ENCODE results near the gene MYO6. TPM values are rescaled to one million over a fixed set of nuclear protein-coding genes. Genes with fewer than 3 reads are reported as not detected.

Gene MYO6
- polyA plus RNA-seq, 1 donor (not counting 4 experiments of a cell fraction or from before 2014, with no cell fraction given), result 24.5 TPM

DNA sequence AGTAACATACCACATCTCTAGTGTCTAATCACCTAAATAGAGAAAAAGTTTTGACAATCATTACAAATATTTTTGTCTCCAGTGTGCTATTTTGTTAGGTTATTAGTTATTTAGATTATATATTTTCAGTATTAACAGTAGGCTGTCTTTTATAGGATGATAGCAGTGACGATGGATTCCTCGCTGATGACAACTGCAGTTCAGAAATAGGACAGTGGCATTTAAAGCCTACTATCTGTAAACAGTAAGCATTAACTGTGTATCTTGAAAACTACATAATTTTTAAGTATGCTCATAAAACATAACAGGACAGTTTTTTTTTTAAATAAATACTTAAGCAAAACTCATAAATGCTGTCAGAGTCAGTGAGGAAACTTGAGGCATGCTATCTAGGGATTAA is 37.9 kb upstream of the MYO6 start:
- TF ChIP-seq EZH2 (IDR thresholded peaks at IDR 0.05; ENCODE audit: low read length), result no peak
- TF ChIP-seq, protein P1, sequence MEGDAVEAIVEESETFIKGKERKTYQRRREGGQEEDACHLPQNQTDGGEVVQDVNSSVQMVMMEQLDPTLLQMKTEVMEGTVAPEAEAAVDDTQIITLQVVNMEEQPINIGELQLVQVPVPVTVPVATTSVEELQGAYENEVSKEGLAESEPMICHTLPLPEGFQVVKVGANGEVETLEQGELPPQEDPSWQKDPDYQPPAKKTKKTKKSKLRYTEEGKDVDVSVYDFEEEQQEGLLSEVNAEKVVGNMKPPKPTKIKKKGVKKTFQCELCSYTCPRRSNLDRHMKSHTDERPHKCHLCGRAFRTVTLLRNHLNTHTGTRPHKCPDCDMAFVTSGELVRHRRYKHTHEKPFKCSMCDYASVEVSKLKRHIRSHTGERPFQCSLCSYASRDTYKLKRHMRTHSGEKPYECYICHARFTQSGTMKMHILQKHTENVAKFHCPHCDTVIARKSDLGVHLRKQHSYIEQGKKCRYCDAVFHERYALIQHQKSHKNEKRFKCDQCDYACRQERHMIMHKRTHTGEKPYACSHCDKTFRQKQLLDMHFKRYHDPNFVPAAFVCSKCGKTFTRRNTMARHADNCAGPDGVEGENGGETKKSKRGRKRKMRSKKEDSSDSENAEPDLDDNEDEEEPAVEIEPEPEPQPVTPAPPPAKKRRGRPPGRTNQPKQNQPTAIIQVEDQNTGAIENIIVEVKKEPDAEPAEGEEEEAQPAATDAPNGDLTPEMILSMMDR (optimal IDR thresholded peaks at IDR 0.05 in 1 of 3, IDR thresholded peaks at IDR 0.05 in 1 of 3, conservative IDR thresholded peaks at IDR 0.05 in 1 of 3; ENCODE audit: extremely low read depth in 1 of 3, insufficient read depth in 2 of 3, low read length in 3 of 3), result no peak
- H2AFZ ChIP-seq (ENCODE audit: control insufficient read depth, low read length), result no peak overlapping the region
- no peaks in the 10 kb centered on the region for H3K4me1 ChIP-seq (ENCODE audit: control insufficient read depth, extremely low read depth, insufficient read depth, low read length)
- H3K27ac ChIP-seq (ENCODE audit: control insufficient read depth, insufficient read depth, low read length), result no peak overlapping the region
- no peaks in the 10 kb centered on the region for H3K9me3 ChIP-seq (ENCODE audit: control insufficient read depth, low read depth, low read length)
- FAIRE-seq (no peak), DNase-seq (ENCODE audit: low read depth, low spot score) (no peak)
- no peaks in the 10 kb centered on the region for H3K79me2 ChIP-seq (ENCODE audit: control insufficient read depth, insufficient read depth, low read length)
- dilution Hi-C loops (cut with MboI; ENCODE audit: extremely low pct_ligation_motif_present, low sequenced_read_pairs), result no loop called here
- no peaks in the 10 kb centered on the region for H3K9me1 ChIP-seq (ENCODE audit: control insufficient read depth, extremely low read depth, insufficient read depth, low read length)
- H3K4me2 ChIP-seq (ENCODE audit: control insufficient read depth, extremely low read depth, insufficient read depth, low read depth, low read length), result no peak overlapping the region
- H3K9ac ChIP-seq (ENCODE audit: control insufficient read depth, extremely low read depth, insufficient read depth, low read length), result no peak overlapping the region
- H3K27me3 ChIP-seq (ENCODE audit: control insufficient read depth, extremely low read depth, insufficient read depth, low read length), result no peaks in the 10 kb centered on the region
- peaks cover 5 to 11% of the 10 kb centered on the region in 2 experiments for H3K36me3 ChIP-seq (ENCODE audit: control insufficient read depth in 2 of 2, extremely low read depth in 1 of 2, insufficient read depth in 2 of 2, low read length in 2 of 2)
- no peaks in the 10 kb centered on the region for H4K20me1 ChIP-seq (ENCODE audit: control insufficient read depth, extremely low read depth, insufficient read depth, low read length)
- no peak overlapping the region for H3K4me3 ChIP-seq (ENCODE audit: control insufficient read depth in 2 of 3, extremely low read depth in 1 of 3, insufficient read depth in 2 of 3, low read depth in 1 of 3, low read length in 3 of 3)

DNA sequence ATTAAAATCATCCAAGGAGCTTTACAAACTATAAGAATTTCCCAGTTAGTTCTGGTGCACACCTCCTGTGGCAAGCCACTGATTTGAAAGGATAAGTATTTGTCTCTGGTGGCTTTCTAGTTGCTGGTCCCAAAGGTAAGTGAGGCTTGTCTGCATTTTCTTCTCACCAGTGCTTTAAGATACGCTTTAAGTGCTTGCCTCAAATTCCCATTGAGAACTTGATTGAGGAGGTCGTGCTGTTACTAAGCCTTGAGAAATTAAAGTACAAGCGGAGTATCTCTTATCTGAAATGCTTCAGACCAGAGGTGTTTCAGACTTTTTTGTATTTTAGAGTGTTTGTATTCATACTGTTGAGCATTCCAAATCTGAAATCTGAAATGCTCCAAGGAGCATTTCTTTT is 29.9 kb upstream of the MYO6 start:
- no peak for TF ChIP-seq EZH2 (IDR thresholded peaks at IDR 0.05; ENCODE audit: low read length)
- TF ChIP-seq, protein P1 (optimal IDR thresholded peaks at IDR 0.05 in 1 of 3, IDR thresholded peaks at IDR 0.05 in 1 of 3, conservative IDR thresholded peaks at IDR 0.05 in 1 of 3; ENCODE audit: extremely low read depth in 1 of 3, insufficient read depth in 2 of 3, low read length in 3 of 3), result no peak
- DNase-seq (ENCODE audit: low read depth, low spot score), result no peak
- Histone ChIP-seq H3K4me3 (ENCODE audit: control insufficient read depth in 2 of 3, extremely low read depth in 1 of 3, insufficient read depth in 2 of 3, low read depth in 1 of 3, low read length in 3 of 3) (no peak overlapping the region), H3K9me3 (ENCODE audit: control insufficient read depth, low read depth, low read length) (no peaks in the 10 kb centered on the region), H3K79me2 (ENCODE audit: control insufficient read depth, insufficient read depth, low read length) (no peaks in the 10 kb centered on the region), H3K27ac (ENCODE audit: control insufficient read depth, insufficient read depth, low read length) (no peak overlapping the region), H3K9ac (ENCODE audit: control insufficient read depth, extremely low read depth, insufficient read depth, low read length) (no peak overlapping the region), H3K4me1 (ENCODE audit: control insufficient read depth, extremely low read depth, insufficient read depth, low read length) (no peaks in the 10 kb centered on the region), H3K9me1 (ENCODE audit: control insufficient read depth, extremely low read depth, insufficient read depth, low read length) (no peaks in the 10 kb centered on the region), H2AFZ (ENCODE audit: control insufficient read depth, low read length) (no peak overlapping the region), H3K27me3 (ENCODE audit: control insufficient read depth, extremely low read depth, insufficient read depth, low read length) (no peaks in the 10 kb centered on the region), H3K4me2 (ENCODE audit: control insufficient read depth, extremely low read depth, insufficient read depth, low read depth, low read length) (no peak overlapping the region), H3K36me3 (ENCODE audit: control insufficient read depth in 2 of 2, extremely low read depth in 1 of 2, insufficient read depth in 2 of 2, low read length in 2 of 2) (peaks cover 0 to 1% of the 10 kb centered on the region in 2 experiments), H4K20me1 (ENCODE audit: control insufficient read depth, extremely low read depth, insufficient read depth, low read length) (no peaks in the 10 kb centered on the region)
- dilution Hi-C loops (cut with MboI; ENCODE audit: extremely low pct_ligation_motif_present, low sequenced_read_pairs), result no loop called here
- FAIRE-seq, result no peak
